ENCODE measurements around the gene MTCP1. TPM values are rescaled to one million over a fixed set of nuclear protein-coding genes. Genes with fewer than 3 reads are reported as not detected.
A peak's percentile ranks its signal among the peaks of the same experiment; 100 is the strongest.

The MTCP1 gene
- total RNA-seq, 2 donors from 2014 or later: 12.2 to 18.0 TPM

- ATAC-seq: no peak
- Mint-ChIP-seq H3K27ac (peak overlapping the region; percentile 90), H3K4me3 (peak overlapping the region; percentile 81), H3K36me3 (ENCODE audit: low read depth) (peaks cover 4% of the 10 kb centered on the region), H3K4me1 (peaks cover 32% of the 10 kb centered on the region), H3K27me3 (no peaks in the 10 kb centered on the region)
- H3K9me3 ChIP-seq (ENCODE audit: control insufficient read depth, low read length, poor library complexity, severe bottlenecking): no peaks in the 10 kb centered on the region
- no peak for DNase-seq
Measured at GRCh38 chrX:155069414-155069813, 1.5 kb downstream of the MTCP1 start.

- ATAC-seq: no peak
Measured at GRCh38 chrX:155068165-155068564, 2.8 kb downstream of the MTCP1 start.

GRCh38 chrX:155065035-155065734 is 5.8 kb downstream of the MTCP1 start:
- Mint-ChIP-seq H3K27ac (no peak overlapping the region), H3K4me3 (no peak overlapping the region), H3K4me1 (peaks cover 13% of the 10 kb centered on the region), H3K27me3 (no peaks in the 10 kb centered on the region), H3K36me3 (ENCODE audit: low read depth) (no peaks in the 10 kb centered on the region)
- ATAC-seq: no peak
- no peak for DNase-seq
- no peaks in the 10 kb centered on the region for H3K9me3 ChIP-seq (ENCODE audit: control insufficient read depth, low read length, poor library complexity, severe bottlenecking)

More at GRCh38 chrX:155068165-155068564, 2.8 kb downstream of the MTCP1 start:
- Mint-ChIP-seq H3K27ac (no peak overlapping the region), H3K36me3 (ENCODE audit: low read depth) (no peaks in the 10 kb centered on the region), H3K4me1 (peaks cover 21% of the 10 kb centered on the region), H3K27me3 (no peaks in the 10 kb centered on the region), H3K4me3 (no peak overlapping the region)
- DNase-seq: no peak
- H3K9me3 ChIP-seq (ENCODE audit: control insufficient read depth, low read length, poor library complexity, severe bottlenecking): no peaks in the 10 kb centered on the region

- ATAC-seq: no peak
- Mint-ChIP-seq H3K4me1 (no peaks in the 10 kb centered on the region), H3K36me3 (ENCODE audit: low read depth) (no peaks in the 10 kb centered on the region), H3K27ac (no peak overlapping the region), H3K27me3 (no peaks in the 10 kb centered on the region), H3K4me3 (no peak overlapping the region)
- no peak for DNase-seq
- no peaks in the 10 kb centered on the region for H3K9me3 ChIP-seq (ENCODE audit: control insufficient read depth, low read length, poor library complexity, severe bottlenecking)
Measured at GRCh38 chrX:155061760-155062159, 9.2 kb downstream of the MTCP1 start.

GRCh38 chrX:155056877-155057792 is 13.8 kb downstream of the MTCP1 start:
- Mint-ChIP-seq H3K4me1 (no peaks in the 10 kb centered on the region), H3K27ac (no peak overlapping the region), H3K4me3 (peak overlapping the region; percentile 68), H3K27me3 (no peaks in the 10 kb centered on the region), H3K36me3 (ENCODE audit: low read depth) (no peaks in the 10 kb centered on the region)
- H3K9me3 ChIP-seq (ENCODE audit: control insufficient read depth, low read length, poor library complexity, severe bottlenecking): no peaks in the 10 kb centered on the region
- ATAC-seq (peak; percentile 85), DNase-seq (peak; percentile 24 to 29 (median 26))

GRCh38 chrX:155056471-155056870 is 14.5 kb downstream of the MTCP1 start:
- H3K9me3 ChIP-seq (ENCODE audit: control insufficient read depth, low read length, poor library complexity, severe bottlenecking): no peaks in the 10 kb centered on the region
- ATAC-seq (peak; percentile 67), DNase-seq (no peak)
- H3K4me3 Mint-ChIP-seq: peak overlapping the region; percentile 68
- no peaks in the 10 kb centered on the region for H3K4me1 Mint-ChIP-seq
- H3K27ac Mint-ChIP-seq: no peak overlapping the region
- H3K27me3 Mint-ChIP-seq: no peaks in the 10 kb centered on the region
- H3K36me3 Mint-ChIP-seq (ENCODE audit: low read depth): peaks cover 1% of the 10 kb centered on the region

GRCh38 chrX:155055494-155055893 is 15.4 kb downstream of the MTCP1 start:
- Mint-ChIP-seq H3K4me1 (no peaks in the 10 kb centered on the region), H3K4me3 (no peak overlapping the region), H3K36me3 (ENCODE audit: low read depth) (peaks cover 2% of the 10 kb centered on the region), H3K27me3 (no peaks in the 10 kb centered on the region), H3K27ac (no peak overlapping the region)
- H3K9me3 ChIP-seq (ENCODE audit: control insufficient read depth, low read length, poor library complexity, severe bottlenecking): no peaks in the 10 kb centered on the region
- no peak for ATAC-seq
- no peak for DNase-seq

- Mint-ChIP-seq H3K27me3 (no peaks in the 10 kb centered on the region), H3K27ac (peak overlapping the region; percentile 81), H3K4me3 (no peak overlapping the region), H3K36me3 (ENCODE audit: low read depth) (peaks cover 2% of the 10 kb centered on the region), H3K4me1 (no peaks in the 10 kb centered on the region)
- ATAC-seq (no peak), DNase-seq (no peak)
- no peaks in the 10 kb centered on the region for H3K9me3 ChIP-seq (ENCODE audit: control insufficient read depth, low read length, poor library complexity, severe bottlenecking)
Measured at GRCh38 chrX:155054255-155054654, 16.7 kb downstream of the MTCP1 start.

GRCh38 chrX:155053656-155054055 is 17.3 kb downstream of the MTCP1 start:
- no peak for ATAC-seq
- Mint-ChIP-seq H3K27ac (peak overlapping the region; percentile 81), H3K4me1 (peaks cover 2% of the 10 kb centered on the region), H3K36me3 (ENCODE audit: low read depth) (peaks cover 2% of the 10 kb centered on the region), H3K27me3 (no peaks in the 10 kb centered on the region), H3K4me3 (no peak overlapping the region)
- no peaks in the 10 kb centered on the region for H3K9me3 ChIP-seq (ENCODE audit: control insufficient read depth, low read length, poor library complexity, severe bottlenecking)
- DNase-seq: no peak

- peaks cover 2% of the 10 kb centered on the region for H3K4me1 Mint-ChIP-seq
- ATAC-seq: no peak
Measured at GRCh38 chrX:155052738-155053498, 18.0 kb downstream of the MTCP1 start.

GRCh38 chrX:155048977-155049619 is 21.8 kb downstream of the MTCP1 start:
- Mint-ChIP-seq H3K36me3 (ENCODE audit: low read depth) (peaks cover 4% of the 10 kb centered on the region), H3K27me3 (no peaks in the 10 kb centered on the region), H3K4me1 (peaks cover 6% of the 10 kb centered on the region), H3K4me3 (no peak overlapping the region), H3K27ac (peak overlapping the region; percentile 56)
- DNase-seq (peak in 2 of 3 donors; percentile 14 to 26), ATAC-seq (no peak)
- no peaks in the 10 kb centered on the region for H3K9me3 ChIP-seq (ENCODE audit: control insufficient read depth, low read length, poor library complexity, severe bottlenecking)

More at GRCh38 chrX:155052738-155053498, 18.0 kb downstream of the MTCP1 start:
- Mint-ChIP-seq H3K27ac (peak overlapping the region; percentile 81), H3K4me3 (no peak overlapping the region), H3K27me3 (no peaks in the 10 kb centered on the region), H3K36me3 (ENCODE audit: low read depth) (peaks cover 2% of the 10 kb centered on the region)
- DNase-seq: no peak
- no peaks in the 10 kb centered on the region for H3K9me3 ChIP-seq (ENCODE audit: control insufficient read depth, low read length, poor library complexity, severe bottlenecking)

- Mint-ChIP-seq H3K27me3 (no peaks in the 10 kb centered on the region), H3K27ac (no peak overlapping the region), H3K4me1 (peaks cover 11% of the 10 kb centered on the region), H3K4me3 (no peak overlapping the region), H3K36me3 (ENCODE audit: low read depth) (peaks cover 4% of the 10 kb centered on the region)
- no peaks in the 10 kb centered on the region for H3K9me3 ChIP-seq (ENCODE audit: control insufficient read depth, low read length, poor library complexity, severe bottlenecking)
- DNase-seq (no peak), ATAC-seq (no peak)
Measured at GRCh38 chrX:155046811-155047528, 24.0 kb downstream of the MTCP1 start.

All from T-helper 17 cell (primary cell).